RWPE2 (cell line): ENCODE measurements around the gene C20orf204.
A peak's percentile ranks its signal among the peaks of the same experiment; 100 is the strongest.

ENCODE experiments used
- ATAC-seq: fragments of 200-7000 bp; cut with Tn5 transposase; 3 replicates; pipeline ENCODE4 v1.9.1; 2021; ENCODE audit warnings: low read depth
- DNase-seq: peaks from one replicate; pipeline ENCODE4 v3.0.0-alpha.2; 2020; ENCODE audit warnings: low spot score
- H3K27ac ChIP-seq: fragments of 450-650 bp; 2 replicates; pipeline ENCODE4 v1.5.1; 2017; ENCODE audit warnings: mild to moderate bottlenecking; ENCODE audit not compliant: poor library complexity, severe bottlenecking
- H3K27me3 ChIP-seq: fragments of 250-450 bp; sonication (Bioruptor Pico); 2 replicates; pipeline ENCODE4 v1.5.1; 2021; ENCODE audit warnings: mild to moderate bottlenecking, moderate library complexity; ENCODE audit not compliant: insufficient read depth, poor library complexity, severe bottlenecking
- H3K36me3 ChIP-seq: fragments of 250-450 bp; sonication (Bioruptor Pico); 2 replicates; pipeline ENCODE4 v1.5.1; 2020; ENCODE audit warnings: low read depth, mild to moderate bottlenecking, moderate library complexity
- H3K4me1 ChIP-seq: fragments of 250-450 bp; sonication (Bioruptor Pico); 2 replicates; pipeline ENCODE4 v1.5.1; 2021; ENCODE audit warnings: mild to moderate bottlenecking, moderate library complexity; ENCODE audit not compliant: insufficient read depth, poor library complexity, severe bottlenecking
- H3K4me3 ChIP-seq: fragments of 250-450 bp; sonication (Bioruptor Pico); 2 replicates; pipeline ENCODE4 v1.5.1; 2021; ENCODE audit warnings: mild to moderate bottlenecking, moderate library complexity; ENCODE audit not compliant: severe bottlenecking
- H3K9me3 ChIP-seq: fragments of 250-450 bp; sonication (Bioruptor Pico); 2 replicates; pipeline ENCODE4 v1.5.1; 2021; ENCODE audit warnings: mild to moderate bottlenecking, moderate library complexity; ENCODE audit not compliant: severe bottlenecking
- CTCF ChIP-seq: fragments of 450-650 bp; IDR thresholded peaks from one replicate; pipeline ENCODE4 v1.5.1; 2017; ENCODE audit warnings: mild to moderate bottlenecking, moderate library complexity; ENCODE audit not compliant: poor library complexity, severe bottlenecking

C20orf204 gene

GRCh38 chr20:64037498-64038213 lies 1.7 kb downstream of the C20orf204 start:
- no peak for DNase-seq
- H3K27me3 ChIP-seq = peaks cover 14% of the 10 kb centered on the region
- H3K27ac ChIP-seq = no peak overlapping the region
- H3K4me1 ChIP-seq = no peaks in the 10 kb centered on the region
- peak; percentile 1 for ATAC-seq
- no peak for TF ChIP-seq CTCF
- H3K9me3 ChIP-seq = no peaks in the 10 kb centered on the region
- peaks cover 6% of the 10 kb centered on the region; the same call in 1 of the 2 replicates for H3K36me3 ChIP-seq
- peak overlapping the region; percentile 35 for H3K4me3 ChIP-seq

- Histone ChIP-seq H3K36me3 (0 out of 2 replicates have a peak, but pooled peaks cover under 1% of the 10 kb centered on the region), H3K4me3 (peak overlapping the region; percentile 35), H3K27ac (no peak overlapping the region), H3K9me3 (no peaks in the 10 kb centered on the region), H3K4me1 (no peaks in the 10 kb centered on the region), H3K27me3 (peaks cover 14% of the 10 kb centered on the region)
- DNase-seq (no peak), ATAC-seq (peak; percentile 53)
- TF ChIP-seq CTCF = no peak
These were observed 2.2 kb downstream of the C20orf204 start for GRCh38 chr20:64038224-64038564.

- Histone ChIP-seq H3K36me3 (no peaks in the 10 kb centered on the region), H3K9me3 (no peaks in the 10 kb centered on the region), H3K27me3 (peaks cover 14% of the 10 kb centered on the region), H3K4me1 (no peaks in the 10 kb centered on the region), H3K27ac (no peak overlapping the region), H3K4me3 (peak overlapping the region; percentile 35)
- DNase-seq (no peak), ATAC-seq (peak; percentile 73)
- TF ChIP-seq CTCF = peak; percentile 100
These were observed 2.7 kb downstream of the C20orf204 start for GRCh38 chr20:64038565-64039292.

GRCh38 chr20:64039293-64040160 lies 3.5 kb downstream of the C20orf204 start:
- peak; percentile 4 for ATAC-seq
- H3K27ac ChIP-seq = no peak overlapping the region
- no peak for DNase-seq
- no peaks in the 10 kb centered on the region for H3K36me3 ChIP-seq
- H3K4me1 ChIP-seq = peaks cover 3% of the 10 kb centered on the region
- peaks cover 14% of the 10 kb centered on the region for H3K27me3 ChIP-seq
- H3K9me3 ChIP-seq = no peaks in the 10 kb centered on the region
- peak overlapping the region; percentile 35 for H3K4me3 ChIP-seq
- TF ChIP-seq CTCF = peak; percentile 52
